Activated CD8-positive, alpha-beta memory T cell treated with anti-CD3 and anti-CD28 coated beads for 1 hour (primary cell): Measurements from ENCODE around the gene CACNB1.

Experiments used
- DNase-seq, 2 donors: peaks; one replicate each; pipeline ENCODE4 v3.0.0-alpha.2; 2020; ENCODE audit warnings: low read depth in 1 of 2; ENCODE audit errors: extremely low read depth in 1 of 2

The CACNB1 gene

GRCh38 chr17:39197380-39198185 is at the start of gene CACNB1:
CACNB1 (minus strand) TSS chr17:39197669; CDS start chr17:39197495, 174 bp downstream.
- DNase-seq: peak in 1 of 2 donors; percentile 50

- DNase-seq: no peak
Measured at GRCh38 chr17:39246274-39246673, 48.8 kb upstream of the CACNB1 start.

GRCh38 chr17:39244600-39245570 is 47.4 kb upstream of the CACNB1 start:
- peak; percentile 65 to 84 for DNase-seq

GRCh38 chr17:39244016-39244599 is 46.6 kb upstream of the CACNB1 start:
- DNase-seq: no peak

GRCh38 chr17:39243155-39243554 is 45.7 kb upstream of the CACNB1 start:
- DNase-seq: no peak

GRCh38 chr17:39240631-39241030 is 43.2 kb upstream of the CACNB1 start:
- DNase-seq: no peak

- DNase-seq: peak; percentile 38 to 43
Measured at GRCh38 chr17:39239640-39240314, 42.3 kb upstream of the CACNB1 start.

GRCh38 chr17:39238311-39238972 is 41.0 kb upstream of the CACNB1 start:
- peak; percentile 63 to 68 for DNase-seq

- no peak for DNase-seq
Measured at GRCh38 chr17:39237586-39237985, 40.1 kb upstream of the CACNB1 start.

GRCh38 chr17:39236981-39237441 is 39.5 kb upstream of the CACNB1 start:
- no peak for DNase-seq

- DNase-seq: no peak
Measured at GRCh38 chr17:39236450-39236927, 39.0 kb upstream of the CACNB1 start.

GRCh38 chr17:39235555-39236449 is 38.3 kb upstream of the CACNB1 start:
- no peak for DNase-seq

- DNase-seq: peak; percentile 34 to 39
Measured at GRCh38 chr17:39231591-39232551, 34.4 kb upstream of the CACNB1 start.

GRCh38 chr17:39231091-39231561 is 33.7 kb upstream of the CACNB1 start:
- DNase-seq: no peak

GRCh38 chr17:39230361-39230760 is 32.9 kb upstream of the CACNB1 start:
- DNase-seq: no peak

- no peak for DNase-seq
Measured at GRCh38 chr17:39229274-39229913, 31.9 kb upstream of the CACNB1 start.

GRCh38 chr17:39227364-39227919 is 30.0 kb upstream of the CACNB1 start:
- no peak for DNase-seq
